Measurements from ENCODE around the gene NSMF.

GRCh38 chr9:137491735-137492432 lies 32.8 kb upstream of the NSMF start:
- TF ChIP-seq CTCF (IDR thresholded peaks at IDR 0.05) (no peak), ZFX (IDR thresholded peaks at IDR 0.05; ENCODE audit: borderline replicate concordance) (no peak)

All from 22Rv1 (cell line).